Left renal pelvis (tissue), 4 donors: ENCODE data around the gene JAKMIP2. TPM values are rescaled to one million over a fixed set of nuclear protein-coding genes. Genes with fewer than 3 reads are reported as not detected.
"Not testable (repeated sequence)": the region's sequence is repeated elsewhere in the genome, so short reads cannot be mapped to it uniquely, and the experiment has no call there.

Experiments
- DNase-seq, 4 donors: peaks; one replicate each; pipeline ENCODE4 v3.0.0-alpha.2; 2013; ENCODE audit warnings: low read depth in 4 of 4, low spot score in 3 of 4
- polyA plus RNA-seq, 4 donors: library from polyadenylated mRNA; unstranded; fragments of 120-200 nt; gene quantifications; one replicate each; pipeline ENCODE4 v1.2.1, GENCODE V29; 2013; ENCODE audit not compliant: insufficient read length in 4 of 4

JAKMIP2 gene
- polyA plus RNA-seq, 4 donors: 4.0 to 7.4 (median 6.1) TPM

DNA sequence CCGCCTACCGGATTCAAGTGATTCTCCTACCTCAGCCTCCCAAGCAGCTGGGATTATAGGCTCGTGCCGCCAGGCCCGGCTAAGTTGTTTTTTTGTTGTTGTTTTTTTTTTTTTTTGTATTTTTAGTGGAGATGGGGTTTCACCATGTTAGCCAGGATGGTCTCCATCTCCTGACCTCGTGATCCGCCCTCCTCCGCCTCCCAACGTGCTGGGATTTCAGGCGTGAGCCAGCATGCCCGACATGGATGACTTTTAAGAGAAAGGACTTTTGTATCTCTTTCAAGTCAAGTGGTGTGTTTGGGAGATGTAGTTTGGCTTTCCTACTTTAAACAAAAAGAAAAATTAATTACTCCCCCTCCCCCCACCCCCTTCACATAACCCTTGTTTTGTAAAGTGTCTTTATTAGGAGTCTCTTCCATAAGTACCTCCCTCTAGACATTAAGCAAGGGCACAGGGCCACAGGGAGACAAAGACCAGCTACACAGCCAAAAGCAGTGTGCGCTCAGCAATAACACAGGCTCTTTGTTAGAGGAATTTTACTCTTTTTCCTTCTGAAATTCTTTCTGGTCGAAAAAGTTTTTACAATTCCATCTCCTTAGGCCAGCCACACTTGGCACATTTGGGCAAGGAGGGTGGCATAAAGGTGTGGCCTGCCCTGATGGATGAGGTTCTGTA, 31.2 kb downstream of the JAKMIP2 start:
- DNase-seq: no peak

DNA sequence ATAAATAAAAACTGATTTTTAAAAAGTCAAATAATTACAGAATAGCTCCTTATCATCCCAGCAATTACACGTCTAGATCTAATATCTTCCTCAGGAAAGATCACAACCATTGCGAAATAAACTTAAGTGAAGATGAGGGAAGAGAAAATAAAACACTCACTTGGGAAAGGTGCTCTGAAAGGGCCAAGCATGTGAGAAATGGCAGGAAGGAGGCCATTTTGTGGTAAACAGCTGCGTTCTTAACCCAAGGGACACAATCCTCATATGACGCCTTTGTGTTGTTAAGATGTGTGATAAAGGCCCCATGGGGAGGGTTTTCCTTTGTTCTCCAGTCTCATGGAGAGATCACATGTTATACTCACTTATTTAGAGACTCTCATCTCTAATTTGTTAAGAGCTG, 32.5 kb downstream of the JAKMIP2 start:
- no peak for DNase-seq

DNA sequence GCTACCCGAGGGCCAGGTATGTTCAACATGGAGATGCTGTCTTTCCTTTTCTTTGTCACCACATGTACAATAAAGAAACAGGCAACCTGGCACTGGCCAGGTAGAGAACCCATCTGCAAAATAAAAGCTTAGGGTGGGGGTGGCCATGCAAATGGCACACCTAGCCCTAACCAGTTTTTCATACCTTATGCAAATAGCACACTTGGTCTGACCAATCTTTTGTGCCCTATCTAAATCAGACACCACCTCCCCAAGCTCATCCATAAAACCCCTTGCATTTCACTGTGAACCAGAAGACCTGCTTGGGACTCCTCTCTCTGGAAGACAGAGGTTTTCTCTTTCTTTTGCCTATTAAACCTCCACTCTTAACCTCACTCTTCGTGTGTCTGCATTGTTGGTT, 33.9 kb downstream of the JAKMIP2 start:
- DNase-seq: no peak

DNA sequence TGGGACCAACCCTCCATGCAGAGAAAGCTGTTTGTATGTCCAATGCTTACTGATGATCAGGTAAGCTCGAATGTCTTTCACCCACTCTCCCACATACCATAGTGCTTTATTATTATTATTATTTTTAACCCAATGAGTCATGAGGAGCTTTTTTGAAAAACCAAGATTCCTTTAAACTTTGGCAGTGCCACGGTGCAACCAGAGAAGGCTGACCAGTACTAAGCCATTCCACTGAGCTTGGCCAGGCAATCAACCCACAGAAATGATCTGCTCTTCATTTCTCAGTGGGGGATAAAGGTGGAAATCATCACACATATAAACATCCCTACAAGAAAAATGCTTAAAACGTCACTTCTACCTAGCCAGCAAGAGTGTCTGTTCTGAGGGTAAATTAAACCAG, 35.5 kb downstream of the JAKMIP2 start:
- DNase-seq: no peak

DNA sequence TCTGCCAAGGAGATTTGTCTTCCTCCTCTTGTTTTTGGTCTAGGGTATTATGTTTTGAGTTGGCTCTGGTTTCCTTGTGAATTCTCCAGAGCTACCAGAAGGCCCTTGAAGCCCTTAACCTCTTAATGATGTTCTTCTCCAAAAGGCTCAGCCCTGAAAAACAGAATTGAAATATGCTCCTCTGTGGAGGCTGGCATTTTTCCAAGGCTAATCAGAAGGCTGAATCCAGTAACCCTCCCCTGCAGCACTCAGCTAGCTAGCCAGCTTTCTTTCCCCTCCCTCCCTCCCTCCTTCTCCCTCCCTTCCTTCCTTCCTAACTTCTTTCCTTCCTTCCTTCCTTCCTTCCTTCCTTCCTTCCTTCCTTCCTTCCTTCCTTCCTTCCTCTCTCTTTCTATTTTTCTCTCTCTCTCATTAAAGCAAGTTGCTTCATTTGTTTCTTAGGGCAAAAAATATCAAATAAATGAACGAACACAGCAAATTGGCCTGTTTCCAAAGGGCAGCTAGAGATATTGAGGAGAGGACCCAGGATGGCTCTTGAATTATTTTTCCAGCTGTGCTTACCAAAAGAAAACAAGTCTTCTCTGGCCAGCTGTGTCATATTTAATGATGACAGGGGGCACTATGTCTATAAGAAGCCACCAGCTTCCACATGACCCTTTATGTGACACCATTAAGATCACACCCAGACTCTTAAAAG, 38.7 kb downstream of the JAKMIP2 start:
- peak; percentile 20 to 50 (median 33) for DNase-seq

DNA sequence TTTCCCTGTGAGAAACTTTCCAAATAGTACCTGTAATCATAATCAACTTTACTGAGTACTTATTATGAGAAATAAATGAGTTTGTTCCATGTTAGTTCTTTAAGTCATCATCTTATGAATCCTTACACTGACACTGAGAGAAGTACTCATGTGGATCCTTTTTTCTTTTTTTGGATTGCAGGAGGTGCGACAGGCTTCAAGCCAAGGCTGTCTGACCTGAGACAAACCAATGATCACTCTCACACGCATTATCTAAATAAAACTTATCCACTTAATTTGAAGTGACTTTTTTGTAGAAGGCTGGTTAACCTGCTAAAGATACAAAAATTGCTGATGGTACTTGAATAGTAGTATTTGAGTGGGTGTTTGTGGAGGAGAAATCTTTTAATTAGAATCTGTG, 39.5 kb downstream of the JAKMIP2 start:
- DNase-seq: no peak

DNA sequence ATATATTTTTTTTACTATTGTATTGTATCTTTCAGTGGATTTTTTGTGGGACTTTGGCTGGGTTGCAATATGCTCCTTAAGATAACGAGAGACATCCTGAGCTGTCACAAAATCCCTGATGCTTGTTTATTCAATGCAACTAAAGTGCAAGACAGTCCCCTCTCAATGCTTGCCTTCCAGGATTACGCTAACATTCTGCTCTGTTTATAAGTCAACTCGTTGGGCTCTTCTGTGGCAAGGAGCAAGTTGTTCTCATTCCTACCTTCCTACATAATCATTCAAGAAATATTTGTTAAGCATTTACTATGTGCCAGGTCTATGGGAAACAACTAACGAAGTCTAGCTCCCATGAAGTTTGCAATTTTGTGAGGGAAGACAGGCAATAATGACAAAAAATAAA, 40.4 kb downstream of the JAKMIP2 start:
- no peak for DNase-seq

DNA sequence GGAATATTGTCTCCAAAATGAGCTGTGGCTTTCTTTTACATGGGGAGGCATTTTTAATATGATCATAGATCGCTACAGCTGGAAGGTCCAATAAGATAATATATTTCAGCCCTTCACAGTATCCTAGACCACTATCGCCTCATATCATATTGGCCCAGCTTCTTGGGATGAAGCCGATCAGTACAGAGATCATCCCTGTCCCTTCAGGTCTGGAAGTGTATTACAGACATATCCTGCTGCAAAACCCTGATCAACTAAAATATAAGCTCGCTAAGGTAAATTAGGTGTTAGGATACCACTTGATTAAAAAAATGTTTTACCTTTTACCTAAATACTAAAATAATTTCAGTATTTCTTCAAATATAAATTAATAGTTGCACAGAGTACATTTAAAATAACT, 41.7 kb downstream of the JAKMIP2 start:
- DNase-seq: no peak

DNA sequence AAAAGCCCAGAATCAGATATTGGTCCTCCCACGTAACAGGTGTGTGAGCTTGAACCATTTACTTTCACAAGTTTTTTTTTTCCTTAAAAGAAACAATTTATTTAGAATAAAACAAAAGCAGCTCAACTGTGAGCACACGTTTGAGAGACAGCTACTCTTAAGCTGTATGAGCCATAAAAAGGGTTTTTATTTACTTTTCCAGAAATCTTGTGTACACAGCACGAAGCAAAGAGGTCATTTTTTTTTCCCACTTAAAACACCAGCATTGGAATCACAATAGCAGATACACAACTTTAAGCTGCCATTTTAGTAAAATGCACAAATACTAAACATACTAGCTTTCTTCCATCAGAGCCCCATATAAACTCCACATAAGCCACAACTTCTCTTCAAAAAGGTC, 44.6 kb downstream of the JAKMIP2 start:
- no peak for DNase-seq

DNA sequence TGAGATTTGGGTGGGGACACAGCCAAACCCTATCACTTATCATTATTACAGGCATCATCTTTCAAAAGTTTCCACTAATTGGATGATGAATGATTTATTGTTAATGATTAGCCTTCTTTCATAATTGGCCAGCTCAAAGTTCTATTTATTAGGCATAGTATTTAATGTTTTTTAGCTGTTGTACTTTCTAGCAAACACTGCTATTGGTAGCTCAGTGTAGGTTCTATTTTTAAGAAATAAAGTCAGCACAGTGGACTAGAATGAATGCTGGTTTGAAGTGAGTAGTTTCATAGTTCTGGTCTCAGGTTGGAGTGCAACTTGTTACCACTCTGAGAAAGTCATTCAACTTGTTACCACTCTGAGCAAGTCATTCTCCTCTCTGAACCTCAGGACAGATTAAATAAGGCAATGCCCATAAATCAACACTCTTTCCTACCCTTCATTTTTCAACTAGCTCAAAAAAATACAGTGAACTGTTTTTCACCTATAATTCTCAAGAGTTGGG, 46.9 kb downstream of the JAKMIP2 start:
- no peak for DNase-seq

DNA sequence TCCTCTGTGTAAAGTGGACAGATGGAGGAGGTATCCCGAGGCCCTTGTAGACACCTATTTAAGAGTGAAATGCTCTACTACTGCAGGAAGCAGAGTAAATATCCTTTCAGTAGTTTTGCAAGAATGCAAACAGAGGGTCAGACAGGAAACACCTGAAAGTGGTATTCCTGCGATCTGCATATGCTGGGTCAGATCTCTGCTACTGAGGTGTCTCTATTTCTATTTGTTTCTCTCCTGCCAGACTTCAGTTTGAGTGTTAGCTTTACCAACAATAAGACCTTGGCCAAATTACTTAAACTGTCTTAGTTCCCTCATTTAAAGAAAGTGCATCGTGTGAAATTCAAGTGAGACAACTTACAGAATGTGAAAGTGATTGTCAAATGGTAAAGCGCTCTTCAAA, 47.6 kb downstream of the JAKMIP2 start:
- no peak for DNase-seq

DNA sequence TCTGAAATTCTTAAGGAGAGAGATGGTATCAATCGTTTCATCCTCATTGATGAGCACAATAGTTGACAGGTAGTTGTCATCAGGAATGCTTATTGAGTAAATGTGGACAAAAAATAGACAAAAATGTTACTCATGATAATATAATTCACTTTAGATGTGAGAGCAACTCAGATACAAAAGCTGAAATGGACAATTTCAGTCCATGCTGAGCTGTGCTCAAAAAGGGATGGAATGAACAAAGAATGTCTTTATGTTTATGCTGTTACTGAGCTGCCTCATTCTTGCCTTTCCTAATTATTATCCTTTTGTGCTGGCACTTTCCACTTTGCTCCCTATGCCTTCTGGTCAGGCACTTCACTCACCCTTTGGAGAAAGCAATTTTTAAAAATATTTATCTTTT, 49.5 kb downstream of the JAKMIP2 start:
- DNase-seq: no peak

DNA sequence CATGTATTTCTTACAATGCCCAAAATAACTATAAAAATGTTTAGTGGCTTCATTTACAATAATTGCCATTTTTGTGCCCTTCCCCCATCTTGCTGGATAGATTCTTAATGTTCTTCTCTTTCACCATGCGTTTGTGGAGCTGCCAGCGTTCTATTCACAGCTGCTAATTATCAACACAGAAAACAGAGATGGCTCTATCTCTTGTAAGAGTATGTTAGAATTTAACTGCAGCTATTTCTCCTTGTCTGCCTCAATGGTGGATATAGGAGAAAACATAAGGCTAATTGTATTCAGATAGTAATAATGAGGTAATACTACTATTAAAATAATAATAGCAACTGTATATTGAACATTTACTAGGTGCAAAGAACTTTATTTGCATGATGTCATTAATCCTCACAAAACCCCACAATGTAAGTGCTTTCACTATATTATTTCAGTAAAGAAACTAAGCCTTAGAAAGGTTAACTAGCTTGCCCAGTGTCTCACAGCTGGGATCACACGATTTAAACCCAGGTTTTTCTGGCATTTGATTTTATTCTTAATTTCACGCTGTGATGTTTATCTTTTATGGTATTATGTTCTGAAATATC, 50.1 kb downstream of the JAKMIP2 start:
- no peak for DNase-seq

DNA sequence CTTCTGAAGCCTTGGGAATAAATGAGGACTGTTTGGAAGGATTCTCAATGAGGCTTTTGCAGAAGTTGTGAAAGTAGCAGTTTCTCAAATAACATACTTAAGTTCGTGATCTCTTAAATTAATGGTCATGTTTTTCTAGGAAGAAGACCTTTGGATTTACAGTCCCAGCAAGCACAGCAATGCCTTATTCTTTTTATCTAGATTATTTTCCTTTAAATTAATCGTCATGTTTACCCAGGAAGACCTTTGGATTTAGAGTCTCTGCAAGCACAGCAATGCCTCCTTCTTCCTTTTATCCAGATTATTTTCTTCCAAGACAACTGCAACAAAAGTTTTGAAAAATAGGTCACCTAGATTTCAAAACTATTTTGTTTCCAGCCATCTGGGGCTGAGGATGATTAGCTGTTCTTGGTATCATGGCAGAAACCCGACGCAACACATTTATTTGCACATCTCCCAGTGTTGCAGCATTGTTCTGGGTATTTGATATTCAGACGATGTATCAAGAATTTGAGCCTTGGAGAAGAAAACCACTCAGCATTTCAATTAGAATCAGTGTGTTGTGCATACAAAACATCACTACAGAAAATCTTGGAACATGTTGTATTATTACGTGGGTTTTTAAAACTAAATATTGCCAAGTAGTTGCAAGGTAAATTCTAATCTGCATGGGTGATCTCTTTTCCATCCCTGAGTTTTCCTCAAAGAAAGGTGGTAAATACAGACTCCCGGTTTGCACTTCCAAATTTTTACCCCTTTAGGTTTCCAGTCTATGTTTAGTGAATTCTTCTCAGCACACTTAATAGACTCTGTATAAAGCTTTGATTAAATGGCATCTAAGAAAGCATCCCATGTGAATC, 50.9 kb downstream of the JAKMIP2 start:
- no peak for DNase-seq

DNA sequence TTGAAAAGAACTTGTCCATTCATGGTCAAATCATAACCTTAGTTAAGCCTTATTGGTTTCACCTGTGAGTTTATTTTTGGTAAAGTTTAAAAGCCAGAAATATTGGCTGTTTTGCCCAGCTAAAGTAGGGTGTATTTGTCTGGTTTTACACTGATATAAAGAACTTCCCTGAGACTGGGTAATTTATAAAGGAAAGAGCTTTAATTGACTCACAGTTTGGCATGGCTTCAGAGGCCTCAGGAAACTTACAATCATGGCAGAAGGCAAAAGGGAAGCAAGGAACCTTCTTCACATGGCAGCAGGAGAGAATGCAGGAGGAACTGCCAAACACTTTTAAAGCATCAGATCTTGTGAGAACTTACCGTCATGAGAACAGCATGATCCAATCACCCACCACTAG, 55.3 kb downstream of the JAKMIP2 start:
- DNase-seq: no peak

DNA sequence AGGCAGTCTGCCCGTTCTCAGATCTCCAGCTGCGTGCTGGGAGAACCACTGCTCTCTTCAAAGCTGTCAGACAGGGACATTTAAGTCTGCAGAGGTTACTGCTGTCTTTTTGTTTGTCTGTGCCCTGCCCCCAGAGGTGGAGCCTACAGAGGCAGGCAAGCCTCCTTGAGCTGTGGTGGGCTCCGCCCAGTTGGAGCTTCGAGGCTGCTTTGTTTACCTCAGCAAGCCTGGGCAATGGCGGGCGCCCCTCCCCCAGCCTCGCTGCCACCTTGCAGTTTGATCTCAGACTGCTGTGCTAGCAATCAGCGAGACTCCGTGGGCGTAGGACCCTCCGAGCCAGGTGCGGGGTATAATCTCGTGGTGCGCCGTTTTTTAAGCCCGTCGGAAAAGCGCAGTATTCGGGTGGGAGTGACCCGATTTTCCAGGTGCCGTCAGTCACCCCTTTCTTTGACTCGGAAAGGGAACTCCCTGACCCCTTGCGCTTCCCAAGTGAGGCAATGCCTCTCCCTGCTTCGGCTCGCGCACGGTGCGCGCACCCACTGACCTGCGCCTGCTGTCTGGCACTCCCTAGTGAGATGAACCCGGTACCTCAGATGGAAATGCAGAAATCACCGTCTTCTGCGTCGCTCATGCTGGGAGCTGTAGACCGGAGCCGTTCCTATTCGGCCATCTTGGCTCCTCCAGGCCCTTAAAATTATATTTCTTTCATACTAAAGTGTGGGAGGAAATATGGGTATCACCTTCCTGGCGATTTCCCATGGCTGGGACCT, 61.2 kb downstream of the JAKMIP2 start:
- DNase-seq: not testable (repeated sequence)

DNA sequence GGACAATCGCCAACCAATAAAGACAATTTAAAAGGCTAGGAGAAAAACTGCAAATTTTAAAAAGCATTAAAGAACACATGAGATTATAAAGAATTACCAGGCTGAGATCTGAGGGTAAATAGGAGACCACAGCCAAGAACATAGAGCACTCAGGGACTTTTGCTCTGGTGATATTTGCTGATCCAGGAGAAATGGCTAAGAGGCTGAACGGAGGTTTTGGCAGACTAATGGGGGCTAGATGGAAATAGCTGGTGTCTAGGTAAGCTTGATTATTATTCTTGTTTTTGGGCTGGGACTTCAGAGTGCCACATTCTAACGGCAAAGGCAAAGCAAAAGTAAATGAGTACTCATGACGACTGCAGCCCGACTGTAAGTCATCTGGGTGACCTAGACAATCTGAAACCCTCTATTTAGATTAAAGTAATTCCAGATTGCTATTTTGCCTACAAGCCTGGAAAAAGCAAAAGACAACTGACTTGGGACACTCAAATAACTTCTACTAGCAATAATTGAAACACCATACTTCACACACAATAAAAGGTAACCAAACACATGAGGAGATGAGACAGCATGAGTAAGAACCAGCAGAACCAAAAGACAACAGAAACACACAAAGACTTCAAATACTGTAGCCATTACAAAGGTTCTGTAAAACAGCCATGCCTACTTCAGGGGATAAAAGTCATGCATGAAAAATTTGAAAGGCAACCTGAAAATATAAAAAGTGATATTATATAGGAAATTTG, 68.8 kb downstream of the JAKMIP2 start:
- DNase-seq: no peak

DNA sequence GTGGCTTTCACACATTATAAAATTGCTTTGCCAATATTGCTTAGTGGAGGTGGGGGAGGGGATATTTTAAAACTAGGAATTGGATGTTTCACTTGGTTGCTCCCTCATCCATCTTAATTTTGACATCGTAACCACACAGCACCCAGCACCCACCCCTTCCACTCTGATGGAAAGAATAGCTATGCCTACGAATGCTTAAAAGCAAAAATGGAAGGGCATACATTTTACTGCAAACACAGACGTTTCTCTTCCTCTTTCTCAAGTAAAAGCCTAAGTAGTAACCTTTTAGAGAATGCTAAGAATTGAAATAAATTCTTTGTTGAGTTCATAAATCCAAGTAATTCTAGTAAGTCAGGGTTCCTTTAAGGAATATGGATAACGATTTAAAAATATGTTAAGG, 69.9 kb downstream of the JAKMIP2 start:
- no peak for DNase-seq

DNA sequence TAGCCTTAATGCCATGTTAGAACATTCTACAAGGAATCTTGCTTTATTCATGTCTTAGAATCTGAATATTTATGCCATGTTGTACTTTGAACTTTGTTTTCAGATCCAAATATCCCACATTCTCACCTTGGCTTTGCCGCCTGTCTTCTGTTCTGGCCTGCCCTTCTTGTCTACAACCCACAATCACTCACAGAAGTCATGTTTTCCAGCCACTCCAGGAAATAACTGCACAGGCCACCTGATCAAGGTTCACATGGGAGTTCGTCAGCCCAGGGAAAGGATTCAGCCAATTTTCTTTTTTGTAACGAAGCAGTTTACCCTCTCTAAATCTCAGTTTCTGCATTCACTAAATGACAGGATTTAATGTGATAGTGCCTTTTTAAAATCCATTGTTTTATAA, 70.5 kb downstream of the JAKMIP2 start:
- DNase-seq: no peak

DNA sequence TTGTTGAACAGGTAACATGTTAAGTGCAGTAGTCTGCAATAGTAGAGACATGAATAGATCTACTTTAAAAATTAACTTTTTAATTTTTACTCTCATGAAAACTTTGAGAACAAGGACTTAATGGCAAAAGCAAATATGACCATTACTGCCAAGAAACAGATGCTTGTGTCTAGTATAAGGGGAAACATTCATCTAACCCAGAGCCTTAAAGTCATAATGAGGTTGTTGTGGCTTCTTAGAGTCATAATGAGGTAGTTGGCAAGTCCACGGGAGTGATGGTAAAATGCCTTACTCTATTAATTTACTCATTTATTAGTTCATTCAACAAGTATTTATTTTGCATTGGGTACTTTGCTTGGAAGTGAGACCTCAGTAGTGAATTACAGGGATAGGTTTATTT, 71.5 kb downstream of the JAKMIP2 start:
- no peak for DNase-seq
